GM23338 (cell line): ENCODE results near the gene APOBEC3A. TPM values are rescaled to one million over a fixed set of nuclear protein-coding genes. Genes with fewer than 3 reads are reported as not detected.

Source experiments
- ATAC-seq: fragments of 200-7000 bp; cut with Tn5 transposase; 3 replicates; pipeline ENCODE4 v1.9.1; 2020
- DNase-seq: peaks from one replicate; pipeline ENCODE4 v3.0.0-alpha.2; 2015; ENCODE audit warnings: low spot score
- H2AFZ ChIP-seq: fragments of 200-600 bp; sonication (generic); 2 replicates; pipeline ENCODE4 v1.8.0; 2016; ENCODE audit warnings: antibody characterized with exemption, mild to moderate bottlenecking, moderate library complexity
- H3F3A ChIP-seq: fragments of 200-600 bp; sonication (generic); replicated peaks from 2 replicates; pipeline ENCODE4 v1.8.0; 2017; ENCODE audit warnings: antibody characterized with exemption, mixed run types, low read depth
- H3K27ac ChIP-seq: fragments of 200-600 bp; sonication (generic); 2 replicates; pipeline ENCODE4 v1.6.1; 2016; ENCODE audit warnings: low read depth
- H3K27me3 ChIP-seq: fragments of 200-600 bp; sonication (generic); 2 replicates; pipeline ENCODE4 v1.8.0; 2016; ENCODE audit warnings: mild to moderate bottlenecking, mixed run types, moderate library complexity; ENCODE audit not compliant: insufficient read depth
- H3K36me3 ChIP-seq: fragments of 200-600 bp; sonication (generic); 2 replicates; pipeline ENCODE4 v1.8.0; 2016; ENCODE audit warnings: mild to moderate bottlenecking; ENCODE audit not compliant: insufficient read depth
- H3K4me1 ChIP-seq: fragments of 200-600 bp; sonication (generic); 2 replicates; pipeline ENCODE4 v1.8.0; 2016; ENCODE audit warnings: mild to moderate bottlenecking, moderate library complexity; ENCODE audit not compliant: insufficient read depth
- H3K4me2 ChIP-seq: fragments of 200-600 bp; sonication (generic); 2 replicates; pipeline ENCODE4 v1.7.1; 2017; ENCODE audit warnings: mixed run types
- H3K4me3 ChIP-seq: fragments of 200-600 bp; sonication (generic); 2 replicates; pipeline ENCODE4 v1.6.1; 2016; ENCODE audit warnings: mixed run types
- H3K79me2 ChIP-seq: fragments of 200-600 bp; sonication (generic); replicated peaks from 2 replicates; pipeline ENCODE4 v1.8.0; 2017; ENCODE audit warnings: mild to moderate bottlenecking; ENCODE audit not compliant: insufficient read depth
- H3K9me2 ChIP-seq: fragments of 200-600 bp; sonication (generic); 2 replicates; pipeline ENCODE4 v1.8.0; 2017; ENCODE audit not compliant: insufficient read depth
- H4K20me1 ChIP-seq: fragments of 200-600 bp; sonication (generic); replicated peaks from 2 replicates; pipeline ENCODE4 v1.8.0; 2017; ENCODE audit warnings: mild to moderate bottlenecking; ENCODE audit not compliant: insufficient read depth
- H3K27ac Mint-ChIP-seq: 2 replicates; pipeline ENCODE4 v1.8.0; 2020; ENCODE audit warnings: inconsistent platforms, mild to moderate bottlenecking, moderate library complexity, mixed read lengths
- H3K27me3 Mint-ChIP-seq: 3 replicates; pipeline ENCODE4 v1.8.0; 2022; ENCODE audit warnings: low read depth, mild to moderate bottlenecking, moderate library complexity, mixed read lengths, inconsistent platforms; ENCODE audit not compliant: insufficient read depth, poor library complexity
- H3K36me3 Mint-ChIP-seq: 3 replicates; pipeline ENCODE4 v1.8.0; 2021; ENCODE audit warnings: low read depth, mild to moderate bottlenecking, inconsistent platforms, moderate library complexity, mixed read lengths
- H3K4me1 Mint-ChIP-seq: 3 replicates; pipeline ENCODE4 v1.8.0; 2020; ENCODE audit warnings: mild to moderate bottlenecking, inconsistent platforms, mixed read lengths
- H3K4me3 Mint-ChIP-seq: 3 replicates; pipeline ENCODE4 v1.8.0; 2021; ENCODE audit warnings: moderate library complexity, mild to moderate bottlenecking, inconsistent platforms, mixed read lengths
- H3K9me3 Mint-ChIP-seq: 3 replicates; pipeline ENCODE4 v1.8.0; 2020; ENCODE audit warnings: moderate library complexity, mild to moderate bottlenecking, inconsistent platforms, mixed read lengths
- CREB1 ChIP-seq: fragments of 250-450 bp; sonication (Bioruptor Pico); IDR thresholded peaks from 2 replicates; pipeline ENCODE4 v1.5.0; 2020; ENCODE audit warnings: low read depth, mild to moderate bottlenecking, moderate library complexity
- CTCF ChIP-seq, 2 experiments: fragments of 200-600 bp in 1 of 2; sonication (generic) in 1 of 2; conservative IDR thresholded peaks; 2 replicates each; pipeline versions ENCODE4 v1.5.1 to v1.6.1; 2016 to 2017; ENCODE audit warnings: antibody characterized with exemption in 2 of 2, low read depth in 2 of 2, mild to moderate bottlenecking in 2 of 2, moderate library complexity in 1 of 2
- ETS1 ChIP-seq: IDR thresholded peaks from 2 replicates; pipeline ENCODE4 v1.6.1; 2016; ENCODE audit warnings: antibody characterized with exemption
- EZH2 ChIP-seq: fragments of 200-600 bp; sonication (generic); IDR thresholded peaks from one replicate; pipeline ENCODE4 v1.8.0; 2017; ENCODE audit warnings: antibody characterized with exemption, mild to moderate bottlenecking, low read depth; ENCODE audit not compliant: unreplicated experiment
- EZH2phosphoT487 ChIP-seq: fragments of 200-600 bp; sonication (generic); IDR thresholded peaks from one replicate; pipeline ENCODE4 v1.8.1; 2018; ENCODE audit warnings: antibody characterized with exemption; ENCODE audit not compliant: unreplicated experiment
- JUNB ChIP-seq: IDR thresholded peaks from one replicate; pipeline ENCODE4 v1.6.1; 2016; ENCODE audit warnings: antibody characterized with exemption; ENCODE audit not compliant: unreplicated experiment
- NANOG ChIP-seq: IDR thresholded peaks from 2 replicates; pipeline ENCODE4 v1.6.1; 2016; ENCODE audit warnings: antibody characterized with exemption, borderline replicate concordance
- POLR2AphosphoS5 ChIP-seq: IDR thresholded peaks from 2 replicates; pipeline ENCODE4 v1.6.1; 2016; ENCODE audit warnings: antibody characterized with exemption, low read depth
- REST ChIP-seq: IDR thresholded peaks from one replicate; pipeline ENCODE4 v1.6.1; 2018; ENCODE audit warnings: antibody characterized with exemption; ENCODE audit not compliant: unreplicated experiment
- STAT1 ChIP-seq: IDR thresholded peaks from one replicate; pipeline ENCODE4 v1.6.1; 2016; ENCODE audit warnings: antibody characterized with exemption; ENCODE audit not compliant: unreplicated experiment
- ZNF114 ChIP-seq: fragments of 250-450 bp; sonication (Bioruptor Pico); IDR thresholded peaks from 2 replicates; pipeline ENCODE4 v1.5.0; 2020; ENCODE audit warnings: mild to moderate bottlenecking, moderate library complexity
- ZNF331 ChIP-seq: fragments of 250-450 bp; sonication (Bioruptor Pico); IDR thresholded peaks from 2 replicates; pipeline ENCODE4 v1.5.0; 2020; ENCODE audit warnings: low read depth, mild to moderate bottlenecking, moderate library complexity
- ZNF462 ChIP-seq: fragments of 250-450 bp; sonication (Bioruptor Pico); IDR thresholded peaks from 2 replicates; pipeline ENCODE4 v1.5.0; 2020; ENCODE audit warnings: mild to moderate bottlenecking, moderate library complexity
- polyA plus RNA-seq: library from polyadenylated mRNA; unstranded; fragments of >200 nt; fragmentation: Nextera tagmentation; extraction: Ambion mirVana; gene quantifications from 2 replicates; pipeline ENCODE4 v1.2.1, GENCODE V29; 2016
- total RNA-seq: library from RNA; depleted of rRNA; stranded (reverse); fragments of >200 nt; shearing (Covaris generic); gene quantifications from 2 replicates; pipeline ENCODE4 v1.2.3, GENCODE V29; 2014

Gene APOBEC3A
- total and polyA plus RNA-seq, 2 experiments from 2014 or later = 0.21 TPM; not detected in 1

- Histone ChIP-seq H3K4me3 (no peak overlapping the region), H3K36me3 (no peaks in the 10 kb centered on the region), H3K79me2 (no peaks in the 10 kb centered on the region), H3K27me3 (no peaks in the 10 kb centered on the region), H3K4me2 (no peak overlapping the region), H3K27ac (no peak overlapping the region), H3K4me1 (no peaks in the 10 kb centered on the region), H3F3A (no peaks in the 10 kb centered on the region), H3K9me2 (no peaks in the 10 kb centered on the region), H4K20me1 (no peaks in the 10 kb centered on the region), H2AFZ (no peak overlapping the region)
- no peak for DNase-seq
- no peaks in the 10 kb centered on the region for H3K9me3 Mint-ChIP-seq
- H3K27me3 Mint-ChIP-seq = peaks cover 8% of the 10 kb centered on the region
- TF ChIP-seq NANOG (no peak), POLR2AphosphoS5 (no peak), JUNB (no peak), CREB1 (no peak), STAT1 (no peak), CTCF (conservative IDR thresholded peaks at IDR 0.05; ENCODE audit: low read depth in 2 of 2) (no peak), ZNF331 (CRISPR knock-in tag) (no peak), EZH2 (no peak), ZNF114 (CRISPR knock-in tag) (no peak), ZNF462 (CRISPR knock-in tag) (no peak), EZH2phosphoT487 (no peak), REST (no peak), ETS1 (no peak)
- no peaks in the 10 kb centered on the region for H3K36me3 Mint-ChIP-seq
- no peaks in the 10 kb centered on the region; the same call in 2 of the 3 replicates for H3K4me1 Mint-ChIP-seq
- no peak for ATAC-seq
- H3K4me3 Mint-ChIP-seq = no peak overlapping the region
- no peak overlapping the region for H3K27ac Mint-ChIP-seq
These were observed 2.9 kb upstream of the APOBEC3A start for GRCh38 chr22:38954414-38955043.
